Amygdala (tissue), 56 donors: ENCODE data around the gene AZI2.

ENCODE experiments used
- DNase-seq, 56 donors: peaks; one replicate each; lab custom pipeline; 2025; lab: John Stamatoyannopoulos, UW

The AZI2 gene

GRCh38 chr3:28308196-28308595 lies 40.4 kb downstream of the AZI2 start:
- no peak for DNase-seq

GRCh38 chr3:28301688-28302087 lies 46.9 kb downstream of the AZI2 start:
- no peak for DNase-seq

- DNase-seq = no peak
Measured at GRCh38 chr3:28300345-28300962, 48.2 kb downstream of the AZI2 start.

- no peak for DNase-seq
Measured at GRCh38 chr3:28299705-28300104, 48.9 kb downstream of the AZI2 start.

- no peak for DNase-seq
Measured at GRCh38 chr3:28295898-28296490, 52.6 kb downstream of the AZI2 start.

GRCh38 chr3:28294667-28295413 lies 53.8 kb downstream of the AZI2 start:
- DNase-seq = no peak

GRCh38 chr3:28292622-28293021 lies 56.0 kb downstream of the AZI2 start:
- DNase-seq = no peak

- no peak for DNase-seq
Measured at GRCh38 chr3:28291577-28291976, 57.0 kb downstream of the AZI2 start.

GRCh38 chr3:28290863-28291300 lies 57.7 kb downstream of the AZI2 start:
- no peak for DNase-seq

- DNase-seq = no peak
Measured at GRCh38 chr3:28287046-28287445, 61.6 kb downstream of the AZI2 start.

- DNase-seq = no peak
Measured at GRCh38 chr3:28286595-28286994, 62.0 kb downstream of the AZI2 start.

GRCh38 chr3:28280781-28281180 lies 67.8 kb downstream of the AZI2 start:
- no peak for DNase-seq

- DNase-seq = no peak
Measured at GRCh38 chr3:28279770-28280169, 68.9 kb downstream of the AZI2 start.

- DNase-seq = no peak
Measured at GRCh38 chr3:28278918-28279317, 69.7 kb downstream of the AZI2 start.

GRCh38 chr3:28273837-28274236 lies 74.8 kb downstream of the AZI2 start:
- DNase-seq = no peak
